HCT116 (cell line): Measurements from ENCODE around the gene AUTS2.

Experiments
- CEBPB ChIP-seq: IDR thresholded peaks from 2 replicates; pipeline ENCODE4 v1.6.1; 2012; ENCODE audit warnings: low read depth
- EZH2 ChIP-seq: fragments of 200-600 bp; sonication (generic); IDR thresholded peaks from 2 replicates; pipeline ENCODE4 v1.6.1; 2017; ENCODE audit warnings: antibody characterized with exemption, mixed run types
- FOSL1 ChIP-seq: IDR thresholded peaks from 2 replicates; pipeline ENCODE4 v1.6.1; 2012; ENCODE audit warnings: low read depth
- JUND ChIP-seq: IDR thresholded peaks from 2 replicates; pipeline ENCODE4 v1.6.1; 2012
- POLR2A ChIP-seq: IDR thresholded peaks from 2 replicates; pipeline ENCODE4 v1.7.0; 2011; ENCODE audit warnings: borderline replicate concordance; ENCODE audit not compliant: insufficient read depth, insufficient read length; ENCODE audit errors: extremely low read depth
- POLR2AphosphoS5 ChIP-seq: IDR thresholded peaks from 2 replicates; pipeline ENCODE4 v1.6.1; 2011; ENCODE audit warnings: mild to moderate bottlenecking, low read depth, low read length, moderate library complexity
- RAD21 ChIP-seq: IDR thresholded peaks from 2 replicates; pipeline ENCODE4 v1.6.1; 2012; ENCODE audit warnings: low read depth, mild to moderate bottlenecking
- SRF ChIP-seq: IDR thresholded peaks from 2 replicates; pipeline ENCODE4 v1.6.1; 2012; ENCODE audit warnings: low read depth
- TCF7L2 ChIP-seq: IDR thresholded peaks from 2 replicates; pipeline ENCODE4 v1.7.0; 2011; ENCODE audit warnings: borderline replicate concordance, inconsistent platforms; ENCODE audit not compliant: insufficient read depth, insufficient read length; ENCODE audit errors: extremely low read depth
- YY1 ChIP-seq: IDR thresholded peaks from 2 replicates; pipeline ENCODE4 v1.6.1; 2011; ENCODE audit warnings: low read length, low read depth, moderate library complexity, mild to moderate bottlenecking; ENCODE audit not compliant: insufficient replicate concordance; ENCODE audit errors: extremely low read depth
- TF ChIP-seq, protein P1 (sequence below), 3 experiments: fragments of 200-600 bp in 1 of 3; sonication (generic) in 1 of 3; IDR thresholded peaks in 2 of 3; conservative IDR thresholded peaks in 1 of 3; 2 replicates each; pipeline ENCODE4 v1.5.1; 2012 to 2017; ENCODE audit warnings: low read depth in 2 of 3, low read length in 2 of 3, antibody characterized with exemption in 1 of 3, borderline replicate concordance in 1 of 3, control low read depth in 1 of 3, mild to moderate bottlenecking in 1 of 3, mixed read lengths in 1 of 3, mixed run types in 1 of 3, moderate library complexity in 1 of 3; ENCODE audit not compliant: insufficient read depth in 1 of 3
- TF ChIP-seq, protein P2 (sequence below): IDR thresholded peaks from 2 replicates; pipeline ENCODE4 v1.6.1; 2012

DNA sequence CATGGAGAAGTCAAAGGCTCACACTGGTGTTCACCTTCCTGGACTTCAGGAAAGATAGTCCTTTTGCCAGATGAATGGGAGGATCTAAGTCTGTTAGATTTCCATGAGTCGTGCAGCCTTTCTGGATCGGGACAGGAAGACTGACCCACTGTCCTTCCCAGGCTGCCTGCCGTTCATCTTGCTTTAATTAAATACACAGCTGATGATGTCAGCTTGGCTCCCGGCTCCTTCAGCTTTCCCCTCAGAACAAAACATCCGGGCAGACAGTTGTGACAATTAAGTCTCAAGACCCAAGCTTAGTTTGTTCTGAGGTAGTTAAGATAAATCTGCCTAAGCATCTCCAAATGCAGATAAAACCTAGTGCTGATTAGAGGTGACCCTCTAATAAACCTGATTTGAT, 58.6 kb downstream of the AUTS2 start:
- no peak for TF ChIP-seq POLR2A
- TF ChIP-seq, protein P1, sequence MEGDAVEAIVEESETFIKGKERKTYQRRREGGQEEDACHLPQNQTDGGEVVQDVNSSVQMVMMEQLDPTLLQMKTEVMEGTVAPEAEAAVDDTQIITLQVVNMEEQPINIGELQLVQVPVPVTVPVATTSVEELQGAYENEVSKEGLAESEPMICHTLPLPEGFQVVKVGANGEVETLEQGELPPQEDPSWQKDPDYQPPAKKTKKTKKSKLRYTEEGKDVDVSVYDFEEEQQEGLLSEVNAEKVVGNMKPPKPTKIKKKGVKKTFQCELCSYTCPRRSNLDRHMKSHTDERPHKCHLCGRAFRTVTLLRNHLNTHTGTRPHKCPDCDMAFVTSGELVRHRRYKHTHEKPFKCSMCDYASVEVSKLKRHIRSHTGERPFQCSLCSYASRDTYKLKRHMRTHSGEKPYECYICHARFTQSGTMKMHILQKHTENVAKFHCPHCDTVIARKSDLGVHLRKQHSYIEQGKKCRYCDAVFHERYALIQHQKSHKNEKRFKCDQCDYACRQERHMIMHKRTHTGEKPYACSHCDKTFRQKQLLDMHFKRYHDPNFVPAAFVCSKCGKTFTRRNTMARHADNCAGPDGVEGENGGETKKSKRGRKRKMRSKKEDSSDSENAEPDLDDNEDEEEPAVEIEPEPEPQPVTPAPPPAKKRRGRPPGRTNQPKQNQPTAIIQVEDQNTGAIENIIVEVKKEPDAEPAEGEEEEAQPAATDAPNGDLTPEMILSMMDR (IDR thresholded peaks at IDR 0.05 in 2 of 3, conservative IDR thresholded peaks at IDR 0.05 in 1 of 3; ENCODE audit: borderline replicate concordance in 1 of 3, insufficient read depth in 1 of 3, low read depth in 2 of 3, low read length in 2 of 3): no peak
- TF ChIP-seq YY1: no peak
- TF ChIP-seq POLR2AphosphoS5: no peak
- no peak for TF ChIP-seq FOSL1
- TF ChIP-seq SRF: no peak
- TF ChIP-seq CEBPB: no peak
- TF ChIP-seq, protein P2, sequence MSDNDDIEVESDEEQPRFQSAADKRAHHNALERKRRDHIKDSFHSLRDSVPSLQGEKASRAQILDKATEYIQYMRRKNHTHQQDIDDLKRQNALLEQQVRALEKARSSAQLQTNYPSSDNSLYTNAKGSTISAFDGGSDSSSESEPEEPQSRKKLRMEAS: no peak
- no peak for TF ChIP-seq RAD21
- no peak for TF ChIP-seq TCF7L2
- no peak for TF ChIP-seq EZH2
- TF ChIP-seq JUND: no peak
